Astrocyte (in vitro differentiated cells and primary cell): Measurements from ENCODE around the gene KDR.

ENCODE experiments used
- EZH2 ChIP-seq: IDR thresholded peaks from 2 replicates; pipeline ENCODE4 v1.6.1; 2012; ENCODE audit warnings: mild to moderate bottlenecking, low read length, inconsistent platforms; ENCODE audit not compliant: insufficient read depth
- TF ChIP-seq, protein P1 (sequence below): IDR thresholded peaks from 2 replicates; pipeline ENCODE4 v1.5.1; 2011; ENCODE audit warnings: low read depth, mild to moderate bottlenecking, inconsistent platforms, low read length, moderate library complexity; ENCODE audit not compliant: insufficient read depth

DNA sequence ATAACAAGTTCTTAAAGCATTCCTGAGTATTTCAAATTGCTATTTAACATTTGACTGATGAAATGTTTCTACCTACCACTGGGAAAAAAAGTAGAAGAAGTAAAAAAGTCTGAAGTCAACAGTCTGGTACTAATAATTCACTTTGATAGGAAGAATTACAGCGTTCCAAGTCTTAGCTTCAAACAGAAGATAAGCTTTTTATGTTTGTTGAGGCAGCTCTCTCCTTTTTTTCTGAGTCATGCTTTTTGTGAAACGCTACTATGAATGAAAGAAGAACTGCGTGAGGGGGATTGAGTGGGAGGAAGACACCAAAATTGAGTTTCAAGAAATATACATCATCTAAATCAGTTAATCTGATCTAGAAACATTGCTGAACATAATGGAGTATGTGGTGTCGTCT, 13.0 kb upstream of the KDR start:
- TF ChIP-seq, protein P1, sequence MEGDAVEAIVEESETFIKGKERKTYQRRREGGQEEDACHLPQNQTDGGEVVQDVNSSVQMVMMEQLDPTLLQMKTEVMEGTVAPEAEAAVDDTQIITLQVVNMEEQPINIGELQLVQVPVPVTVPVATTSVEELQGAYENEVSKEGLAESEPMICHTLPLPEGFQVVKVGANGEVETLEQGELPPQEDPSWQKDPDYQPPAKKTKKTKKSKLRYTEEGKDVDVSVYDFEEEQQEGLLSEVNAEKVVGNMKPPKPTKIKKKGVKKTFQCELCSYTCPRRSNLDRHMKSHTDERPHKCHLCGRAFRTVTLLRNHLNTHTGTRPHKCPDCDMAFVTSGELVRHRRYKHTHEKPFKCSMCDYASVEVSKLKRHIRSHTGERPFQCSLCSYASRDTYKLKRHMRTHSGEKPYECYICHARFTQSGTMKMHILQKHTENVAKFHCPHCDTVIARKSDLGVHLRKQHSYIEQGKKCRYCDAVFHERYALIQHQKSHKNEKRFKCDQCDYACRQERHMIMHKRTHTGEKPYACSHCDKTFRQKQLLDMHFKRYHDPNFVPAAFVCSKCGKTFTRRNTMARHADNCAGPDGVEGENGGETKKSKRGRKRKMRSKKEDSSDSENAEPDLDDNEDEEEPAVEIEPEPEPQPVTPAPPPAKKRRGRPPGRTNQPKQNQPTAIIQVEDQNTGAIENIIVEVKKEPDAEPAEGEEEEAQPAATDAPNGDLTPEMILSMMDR: no peak
- TF ChIP-seq EZH2: no peak
